H1 (cell line): ENCODE data around the gene FXYD7. TPM values are rescaled to one million over a fixed set of nuclear protein-coding genes. Genes with fewer than 3 reads are reported as not detected.
A peak's percentile ranks its signal among the peaks of the same experiment; 100 is the strongest.

Experiments used
- CTCF ChIA-PET: fragments of 300-600 bp; sonication (Branson Sonifier 250); formaldehyde crosslinking; loops from one replicate; lab custom pipeline; 2021; ENCODE audit not compliant: partially characterized antibody; lab: Charles Lee
- POLR2A ChIA-PET: fragments of 300-600 bp; sonication (Branson Sonifier 250); formaldehyde crosslinking; loops from one replicate; lab custom pipeline; 2021; ENCODE audit warnings: inconsistent platforms; ENCODE audit not compliant: partially characterized antibody; lab: Charles Lee
- DNase-seq, 2 experiments: peaks; one replicate each; pipeline versions ENCODE4 v3.0.0 to v3.0.0-alpha.2; 2010 to 2022; ENCODE audit warnings: low spot score in 2 of 2, low read depth in 1 of 2, mixed read lengths in 1 of 2
- FAIRE-seq: peaks from 2 replicates; lab custom pipeline; 2011; peaks lifted over from hg19 to GRCh38; lab: Jason Lieb, UNC
- H2AFZ ChIP-seq: 2 replicates; pipeline ENCODE4 v1.8.1; 2012; ENCODE audit warnings: low read length, inconsistent platforms
- H2AK5ac ChIP-seq: 2 replicates; pipeline ENCODE4 v1.6.1; 2013; ENCODE audit warnings: low read depth, low read length
- H2BK120ac ChIP-seq: replicated peaks from 2 replicates; pipeline ENCODE3; 2013; ENCODE audit warnings: low read depth, low read length, inconsistent platforms
- H2BK12ac ChIP-seq: 2 replicates; pipeline ENCODE4 v1.6.1; 2013; ENCODE audit warnings: low read depth, low read length
- H2BK15ac ChIP-seq: 2 replicates; pipeline ENCODE4 v1.6.1; 2013; ENCODE audit warnings: low read length
- H2BK20ac ChIP-seq: 2 replicates; pipeline ENCODE4 v1.6.1; 2013; ENCODE audit warnings: low read length
- H2BK5ac ChIP-seq: 2 replicates; pipeline ENCODE4 v1.6.1; 2013; ENCODE audit warnings: low read depth, low read length
- H3K14ac ChIP-seq: 2 replicates; pipeline ENCODE4 v1.6.1; 2013; ENCODE audit warnings: inconsistent platforms; ENCODE audit not compliant: insufficient read length
- H3K18ac ChIP-seq: 2 replicates; pipeline ENCODE4 v1.6.1; 2013; ENCODE audit warnings: low read length; ENCODE audit errors: extremely low read depth
- H3K23ac ChIP-seq: 2 replicates; pipeline ENCODE4 v1.6.1; 2013; ENCODE audit warnings: inconsistent platforms; ENCODE audit not compliant: insufficient read length
- H3K23me2 ChIP-seq: 2 replicates; pipeline ENCODE4 v1.6.1; 2013; ENCODE audit warnings: low read depth, low read length
- H3K27ac ChIP-seq: 2 replicates; pipeline ENCODE4 v1.6.1; 2011; ENCODE audit warnings: low read depth, low read length, inconsistent platforms
- H3K27me3 ChIP-seq, 4 experiments: replicated peaks in 1 of 4; 1 replicate in 1 of 4; 2 replicates in 3 of 4; pipeline versions ENCODE4 v1.6.1 to v1.8.1; 2011 to 2013; ENCODE audit warnings: low read length in 3 of 4, mild to moderate bottlenecking in 3 of 4, inconsistent platforms in 2 of 4, mixed read lengths in 2 of 4, moderate library complexity in 1 of 4; ENCODE audit not compliant: control insufficient read depth in 3 of 4, insufficient read depth in 3 of 4; ENCODE audit errors: extremely low read depth in 1 of 4
- H3K36me3 ChIP-seq, 4 experiments: 2 replicates each; pipeline versions ENCODE4 v1.6.1 to v1.8.1; 2011 to 2013; ENCODE audit warnings: mild to moderate bottlenecking in 4 of 4, low read length in 3 of 4, moderate library complexity in 2 of 4, control low read depth in 1 of 4, inconsistent platforms in 1 of 4; ENCODE audit not compliant: insufficient read depth in 4 of 4, control insufficient read depth in 2 of 4
- H3K4ac ChIP-seq: replicated peaks from 2 replicates; pipeline ENCODE3; 2013; ENCODE audit warnings: low read length, low read depth, mixed read lengths, inconsistent platforms; ENCODE audit not compliant: insufficient read length
- H3K4me1 ChIP-seq, 4 experiments: replicated peaks in 1 of 4; 1 replicate in 1 of 4; 2 replicates in 3 of 4; pipeline versions ENCODE4 v1.6.1 to v1.8.1; 2011 to 2013; ENCODE audit warnings: low read length in 3 of 4, inconsistent platforms in 2 of 4, mixed read lengths in 1 of 4; ENCODE audit not compliant: insufficient read depth in 4 of 4, control insufficient read depth in 3 of 4
- H3K4me2 ChIP-seq, 2 experiments: 2 replicates each; pipeline versions ENCODE4 v1.6.1 to v1.8.1; 2011 to 2013; ENCODE audit warnings: low read depth in 2 of 2, low read length in 2 of 2, control low read depth in 1 of 2, inconsistent platforms in 1 of 2, mild to moderate bottlenecking in 1 of 2; ENCODE audit not compliant: insufficient read depth in 1 of 2
- H3K4me3 ChIP-seq, 4 experiments: fragments of 200-600, 300-600 bp in 1 of 4; sonication (generic), shearing (Covaris generic), sonication (Bioruptor Twin) in 1 of 4; 2 replicates each; pipeline versions ENCODE4 v1.5.1 to v1.8.1; 2011 to 2016; ENCODE audit warnings: low read length in 4 of 4, low read depth in 3 of 4, control low read depth in 2 of 4, inconsistent platforms in 2 of 4, mild to moderate bottlenecking in 2 of 4, mixed read lengths in 1 of 4, moderate library complexity in 1 of 4; ENCODE audit not compliant: insufficient read depth in 2 of 4; ENCODE audit errors: extremely low read depth in 1 of 4
- H3K56ac ChIP-seq: replicated peaks from 2 replicates; pipeline ENCODE3; 2013; ENCODE audit warnings: low read depth, mild to moderate bottlenecking, mixed read lengths, low read length, inconsistent platforms; ENCODE audit not compliant: insufficient read length
- H3K79me1 ChIP-seq: 2 replicates; pipeline ENCODE4 v1.6.1; 2013; ENCODE audit warnings: low read depth, low read length, control low read depth
- H3K79me2 ChIP-seq, 2 experiments: 2 replicates each; pipeline versions ENCODE4 v1.6.1 to v1.8.1; 2012 to 2013; ENCODE audit warnings: low read length in 2 of 2, mild to moderate bottlenecking in 2 of 2, inconsistent platforms in 1 of 2; ENCODE audit not compliant: insufficient read depth in 2 of 2, control insufficient read depth in 1 of 2
- H3K9ac ChIP-seq, 4 experiments: replicated peaks in 1 of 4; 1 replicate in 1 of 4; 2 replicates in 3 of 4; pipeline versions ENCODE4 v1.6.1 to v1.8.1; 2011 to 2013; ENCODE audit warnings: low read depth in 3 of 4, low read length in 3 of 4, control low read depth in 2 of 4, mild to moderate bottlenecking in 2 of 4, moderate library complexity in 2 of 4, inconsistent platforms in 1 of 4; ENCODE audit errors: extremely low read depth in 1 of 4
- H3K9me3 ChIP-seq, 2 experiments: 2 replicates each; pipeline versions ENCODE4 v1.6.1 to v1.8.1; 2012 to 2013; ENCODE audit warnings: mild to moderate bottlenecking in 2 of 2, moderate library complexity in 2 of 2, control low read depth in 1 of 2, inconsistent platforms in 1 of 2, low read depth in 1 of 2, low read length in 1 of 2, mixed read lengths in 1 of 2; ENCODE audit not compliant: insufficient read depth in 2 of 2
- H4K20me1 ChIP-seq, 2 experiments: replicated peaks in 1 of 2; 2 replicates each; pipeline versions ENCODE3 to v1.8.1; 2011 to 2013; ENCODE audit warnings: inconsistent platforms in 2 of 2, low read length in 2 of 2, mild to moderate bottlenecking in 1 of 2; ENCODE audit not compliant: insufficient read depth in 2 of 2, control insufficient read depth in 1 of 2
- H4K5ac ChIP-seq: 2 replicates; pipeline ENCODE4 v1.6.1; 2013; ENCODE audit warnings: low read length, low read depth, mixed read lengths, inconsistent platforms; ENCODE audit not compliant: insufficient read length
- H4K8ac ChIP-seq: 2 replicates; pipeline ENCODE4 v1.8.0; 2013; ENCODE audit warnings: mild to moderate bottlenecking, moderate library complexity, low read length, inconsistent platforms; ENCODE audit not compliant: insufficient read depth; ENCODE audit errors: extremely low read depth
- H4K91ac ChIP-seq: replicated peaks from 2 replicates; pipeline ENCODE3; 2013; ENCODE audit warnings: low read length, mixed read lengths, inconsistent platforms; ENCODE audit not compliant: insufficient read length
- CHD1 ChIP-seq: IDR thresholded peaks from 2 replicates; pipeline ENCODE4 v1.6.1; 2012; ENCODE audit warnings: low read depth, low read length, improper control_type of control experiment
- CTBP2 ChIP-seq: IDR thresholded peaks from 2 replicates; pipeline ENCODE4 v1.7.0; 2011; ENCODE audit warnings: borderline replicate concordance, mild to moderate bottlenecking, moderate library complexity, mixed read lengths, low read length; ENCODE audit not compliant: insufficient read depth, insufficient read length
- KDM4A ChIP-seq: IDR thresholded peaks from one replicate; pipeline ENCODE4 v1.7.1; 2012; ENCODE audit warnings: low read depth, mild to moderate bottlenecking, moderate library complexity, low read length, inconsistent platforms; ENCODE audit not compliant: severe bottlenecking
- NANOG ChIP-seq: IDR thresholded peaks from 2 replicates; pipeline ENCODE4 v1.6.1; 2011; ENCODE audit warnings: low read length, low read depth, mild to moderate bottlenecking, inconsistent platforms; ENCODE audit not compliant: insufficient read depth, poor library complexity, severe bottlenecking
- SIN3A ChIP-seq, 2 experiments: IDR thresholded peaks in 1 of 2; conservative IDR thresholded peaks in 1 of 2; 2 replicates each; pipeline ENCODE4 v1.6.1; 2011 to 2012; ENCODE audit warnings: low read length in 2 of 2, improper control_type of control experiment in 1 of 2, low read depth in 1 of 2, mild to moderate bottlenecking in 1 of 2
- polyA plus RNA-seq, 7 experiments: library from polyadenylated mRNA; depleted of rRNA in 3 of 7; stranded (reverse) in 5 of 7; unstranded in 2 of 7; fragments of >200 nt in 5 of 7; fragments of 200-250 nt in 2 of 7; gene quantifications; 1 replicate in 5 of 7; 2 replicates in 1 of 7; 4 replicates in 1 of 7; pipeline versions ENCODE4 v1.2.1 to v1.2.3, GENCODE V29; 2011 to 2013; ENCODE audit warnings: missing spikeins in 2 of 7, mixed read lengths in 2 of 7
- total RNA-seq: library from RNA; stranded (reverse); fragmentation: NEBNext Ultra II Directional; extraction: Animal tissue kit (Norgen Biotek cat#: 25700); gene quantifications from 2 replicates; pipeline ENCODE4 v1.2.1, GENCODE V29; 2021

Gene FXYD7
- total and polyA plus RNA-seq, 2 of the 8 experiments (the other 6 are each of a cell fraction or from before 2014, with no cell fraction given), result 12.1 to 14.3 TPM

DNA sequence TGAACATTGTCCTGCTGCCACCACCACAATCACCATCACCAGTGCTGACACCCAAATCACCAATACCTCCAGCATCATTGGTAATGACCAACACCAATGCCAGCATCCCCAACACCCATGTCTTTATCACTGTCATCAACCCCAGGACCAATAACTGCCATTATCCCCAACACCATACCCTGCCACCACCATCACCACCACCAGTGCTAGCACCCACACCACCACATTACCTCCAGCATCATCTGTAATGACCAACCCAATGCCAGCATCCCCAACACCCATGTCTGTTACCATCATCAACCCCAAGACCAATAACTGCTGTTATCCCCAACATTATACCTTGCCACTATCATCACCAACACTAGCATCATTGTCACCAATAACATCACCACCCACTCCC, 10.8 kb upstream of the FXYD7 start:
- H2BK12ac ChIP-seq, result peak overlapping the region; percentile 80; the same call in 1 of the 2 replicates
- H3K27ac ChIP-seq, result no peak overlapping the region
- no peak overlapping the region for H3K9ac ChIP-seq
- H2AK5ac ChIP-seq, result peak overlapping the region; percentile 58; the same call in 1 of the 2 replicates
- no peaks in the 10 kb centered on the region for H4K20me1 ChIP-seq
- TF ChIP-seq CHD1 (no peak), NANOG (no peak), KDM4A (no peak), SIN3A (conservative IDR thresholded peaks at IDR 0.05 in 1 of 2, IDR thresholded peaks at IDR 0.05 in 1 of 2; ENCODE audit: low read depth in 1 of 2, low read length in 2 of 2) (no peak), CTBP2 (no peak)
- peaks cover 3 to 9% (median 6%) of the 10 kb centered on the region in 4 experiments; a peak in 5 of 7 replicates for H3K4me1 ChIP-seq
- H3K23me2 ChIP-seq, result peaks cover 4% of the 10 kb centered on the region
- H4K5ac ChIP-seq, result no peak overlapping the region
- no peak overlapping the region for H4K91ac ChIP-seq
- no peak overlapping the region for H2AFZ ChIP-seq
- H3K9me3 ChIP-seq, result no peaks in the 10 kb centered on the region
- H3K36me3 ChIP-seq, result no peaks in the 10 kb centered on the region
- CTCF ChIA-PET, result no interaction called here
- DNase-seq (no peak), FAIRE-seq (no peak)
- H3K18ac ChIP-seq, result no peak overlapping the region
- H3K4ac ChIP-seq, result no peak overlapping the region
- no peak overlapping the region for H2BK20ac ChIP-seq
- H4K8ac ChIP-seq, result no peak overlapping the region
- no peak overlapping the region for H3K56ac ChIP-seq
- H2BK15ac ChIP-seq, result 0 out of 2 replicates have a peak overlapping the region, but pooled peaks have one; percentile 26
- no peaks in the 10 kb centered on the region for H3K79me1 ChIP-seq
- H3K4me3 ChIP-seq, result no peak overlapping the region
- no peak overlapping the region for H2BK120ac ChIP-seq
- no peak overlapping the region for H2BK5ac ChIP-seq
- POLR2A ChIA-PET, result no interaction called here
- H3K14ac ChIP-seq, result no peak overlapping the region
- H3K23ac ChIP-seq, result no peak overlapping the region
- H3K4me2 ChIP-seq, result no peak overlapping the region
- no peaks in the 10 kb centered on the region for H3K79me2 ChIP-seq
- peaks cover 0 to 3% (median 0%) of the 10 kb centered on the region in 4 experiments; a peak in 1 of 7 replicates for H3K27me3 ChIP-seq
